ENCODE results near the gene ZFP91.
A peak's percentile ranks its signal among the peaks of the same experiment; 100 is the strongest.

ZFP91 gene

GRCh38 chr11:58652726-58653280, 73.9 kb downstream of the ZFP91 start:
- FAIRE-seq, result no peak
- no peak for TF ChIP-seq TAF1 (IDR thresholded peaks at IDR 0.05; ENCODE audit: borderline replicate concordance, low read depth, low read length)
- TF ChIP-seq POLR2AphosphoS5 (IDR thresholded peaks at IDR 0.05; ENCODE audit: low read depth, low read length), result no peak
- no peak for TF ChIP-seq POLR2A (IDR thresholded peaks at IDR 0.05; ENCODE audit: low read depth, low read length)
- no peak for DNase-seq (ENCODE audit: insufficient read length)

GRCh38 chr11:58654079-58654907, 75.4 kb downstream of the ZFP91 start:
- peak; percentile 99 for FAIRE-seq
- TF ChIP-seq TAF1 (IDR thresholded peaks at IDR 0.05; ENCODE audit: borderline replicate concordance, low read depth, low read length), result no peak
- no peak for TF ChIP-seq POLR2A (IDR thresholded peaks at IDR 0.05; ENCODE audit: low read depth, low read length)
- no peak for TF ChIP-seq POLR2AphosphoS5 (IDR thresholded peaks at IDR 0.05; ENCODE audit: low read depth, low read length)
- peak; percentile 27 for DNase-seq (ENCODE audit: insufficient read length)

- TF ChIP-seq POLR2A (IDR thresholded peaks at IDR 0.05; ENCODE audit: low read depth, low read length) (no peak), POLR2AphosphoS5 (IDR thresholded peaks at IDR 0.05; ENCODE audit: low read depth, low read length) (no peak), TAF1 (IDR thresholded peaks at IDR 0.05; ENCODE audit: borderline replicate concordance, low read depth, low read length) (no peak)
- no peak for DNase-seq (ENCODE audit: insufficient read length)
- peak; percentile 64 for FAIRE-seq
These were observed 76.0 kb downstream of the ZFP91 start for GRCh38 chr11:58654908-58655296.

GRCh38 chr11:58656348-58656747, 77.5 kb downstream of the ZFP91 start:
- peak; percentile 57 for FAIRE-seq
- no peak for DNase-seq (ENCODE audit: insufficient read length)
- no peak for TF ChIP-seq TAF1 (IDR thresholded peaks at IDR 0.05; ENCODE audit: borderline replicate concordance, low read depth, low read length)
- no peak for TF ChIP-seq POLR2AphosphoS5 (IDR thresholded peaks at IDR 0.05; ENCODE audit: low read depth, low read length)
- TF ChIP-seq POLR2A (IDR thresholded peaks at IDR 0.05; ENCODE audit: low read depth, low read length), result no peak

GRCh38 chr11:58658623-58659022, 79.8 kb downstream of the ZFP91 start:
- no peak for TF ChIP-seq TAF1 (IDR thresholded peaks at IDR 0.05; ENCODE audit: borderline replicate concordance, low read depth, low read length)
- TF ChIP-seq POLR2AphosphoS5 (IDR thresholded peaks at IDR 0.05; ENCODE audit: low read depth, low read length), result no peak

GRCh38 chr11:58659404-58659803, 80.5 kb downstream of the ZFP91 start:
- FAIRE-seq (no peak), DNase-seq (ENCODE audit: insufficient read length) (no peak)
- no peak for TF ChIP-seq POLR2AphosphoS5 (IDR thresholded peaks at IDR 0.05; ENCODE audit: low read depth, low read length)
- TF ChIP-seq TAF1 (IDR thresholded peaks at IDR 0.05; ENCODE audit: borderline replicate concordance, low read depth, low read length), result no peak
- TF ChIP-seq POLR2A (IDR thresholded peaks at IDR 0.05; ENCODE audit: low read depth, low read length), result no peak

More at GRCh38 chr11:58658623-58659022, 79.8 kb downstream of the ZFP91 start:
- DNase-seq (ENCODE audit: insufficient read length) (no peak), FAIRE-seq (peak; percentile 50)

- FAIRE-seq (no peak), DNase-seq (ENCODE audit: insufficient read length) (no peak)
- TF ChIP-seq POLR2A (IDR thresholded peaks at IDR 0.05; ENCODE audit: low read depth, low read length) (no peak), TAF1 (IDR thresholded peaks at IDR 0.05; ENCODE audit: borderline replicate concordance, low read depth, low read length) (no peak), POLR2AphosphoS5 (IDR thresholded peaks at IDR 0.05; ENCODE audit: low read depth, low read length) (no peak)
These were observed 81.2 kb downstream of the ZFP91 start for GRCh38 chr11:58659910-58660570.
